Fibroblast of lung (primary cell): Measurements from ENCODE around the gene CHMP4A. TPM values are rescaled to one million over a fixed set of nuclear protein-coding genes. Genes with fewer than 3 reads are reported as not detected.
A peak's percentile ranks its signal among the peaks of the same experiment; 100 is the strongest.

ENCODE experiments used
- DNase-seq, 2 donors: peaks; one replicate each; pipeline versions ENCODE4 v3.0.0 to v3.0.0-alpha.2; 2010; ENCODE audit warnings: low read depth in 2 of 2
- H2AFZ ChIP-seq: 2 replicates; pipeline ENCODE4 v1.5.1; 2012; ENCODE audit warnings: low read length, control low read depth, inconsistent platforms
- H3K27ac ChIP-seq: 2 replicates; pipeline ENCODE4 v1.5.1; 2011; ENCODE audit warnings: low read length, control low read depth; ENCODE audit not compliant: insufficient read depth
- H3K27me3 ChIP-seq: 2 replicates; pipeline ENCODE4 v1.5.1; 2011; ENCODE audit warnings: mild to moderate bottlenecking, low read length; ENCODE audit not compliant: control insufficient read depth, insufficient read depth
- H3K36me3 ChIP-seq: 2 replicates; pipeline ENCODE4 v1.5.1; 2011; ENCODE audit warnings: low read length; ENCODE audit not compliant: control insufficient read depth, insufficient read depth
- H3K4me1 ChIP-seq: 2 replicates; pipeline ENCODE4 v1.5.1; 2011; ENCODE audit warnings: low read length; ENCODE audit not compliant: control insufficient read depth, insufficient read depth; ENCODE audit errors: extremely low read depth
- H3K4me2 ChIP-seq: 2 replicates; pipeline ENCODE4 v1.5.1; 2011; ENCODE audit warnings: low read length, control low read depth; ENCODE audit not compliant: insufficient read depth; ENCODE audit errors: extremely low read depth
- H3K4me3 ChIP-seq, 4 experiments: fragments of 200-600 bp in 1 of 4; sonication (generic) in 1 of 4; replicated peaks in 1 of 4; 2 replicates each; pipeline ENCODE4 v1.5.1; 2011 to 2016; ENCODE audit warnings: low read length in 4 of 4, low read depth in 3 of 4, mild to moderate bottlenecking in 3 of 4, control low read depth in 2 of 4, inconsistent platforms in 1 of 4, mixed read lengths in 1 of 4; ENCODE audit not compliant: insufficient read depth in 1 of 4; ENCODE audit errors: control extremely low read depth in 1 of 4
- H3K79me2 ChIP-seq: 2 replicates; pipeline ENCODE4 v1.5.1; 2012; ENCODE audit warnings: mild to moderate bottlenecking, low read length, inconsistent platforms; ENCODE audit not compliant: control insufficient read depth, insufficient read depth
- H3K9ac ChIP-seq: 2 replicates; pipeline ENCODE4 v1.5.1; 2011; ENCODE audit warnings: mild to moderate bottlenecking, low read length, control low read depth; ENCODE audit not compliant: insufficient read depth
- H3K9me3 ChIP-seq: 2 replicates; pipeline ENCODE4 v1.5.1; 2012; ENCODE audit warnings: low read depth, low read length; ENCODE audit not compliant: control insufficient read depth, insufficient read depth
- H4K20me1 ChIP-seq: 2 replicates; pipeline ENCODE4 v1.5.1; 2011; ENCODE audit warnings: low read length; ENCODE audit not compliant: control insufficient read depth, insufficient read depth; ENCODE audit errors: extremely low read depth
- EZH2 ChIP-seq: IDR thresholded peaks from 2 replicates; pipeline ENCODE4 v1.5.1; 2012; ENCODE audit warnings: low read length, control low read depth, mild to moderate bottlenecking; ENCODE audit errors: missing control alignments
- polyA plus RNA-seq, 2 donors: library from polyadenylated mRNA; depleted of rRNA in 1 of 2; stranded (reverse) in 1 of 2; unstranded in 1 of 2; fragments of >200 nt; gene quantifications; 2 replicates each; pipeline ENCODE4 v1.2.1, GENCODE V29; 2011 to 2012; ENCODE audit warnings: missing spikeins in 1 of 2
- total RNA-seq: library from RNA; depleted of rRNA; stranded (reverse); fragments of >200 nt; gene quantifications from 2 replicates; pipeline ENCODE4 v1.2.1, GENCODE V29; 2014
- TF ChIP-seq, protein P1 (sequence below), 2 donors: IDR thresholded peaks in 1 of 2; conservative IDR thresholded peaks in 1 of 2; 1 replicate in 1 of 2; 2 replicates in 1 of 2; pipeline ENCODE4 v1.5.1; 2011 to 2012; ENCODE audit warnings: low read length in 2 of 2, control low read depth in 1 of 2, inconsistent platforms in 1 of 2, low read depth in 1 of 2, mild to moderate bottlenecking in 1 of 2

CHMP4A gene
- total and polyA plus RNA-seq, 2 donors (not counting 1 experiment from before 2014, with no cell fraction given), result 22.1 to 96.8 TPM

DNA sequence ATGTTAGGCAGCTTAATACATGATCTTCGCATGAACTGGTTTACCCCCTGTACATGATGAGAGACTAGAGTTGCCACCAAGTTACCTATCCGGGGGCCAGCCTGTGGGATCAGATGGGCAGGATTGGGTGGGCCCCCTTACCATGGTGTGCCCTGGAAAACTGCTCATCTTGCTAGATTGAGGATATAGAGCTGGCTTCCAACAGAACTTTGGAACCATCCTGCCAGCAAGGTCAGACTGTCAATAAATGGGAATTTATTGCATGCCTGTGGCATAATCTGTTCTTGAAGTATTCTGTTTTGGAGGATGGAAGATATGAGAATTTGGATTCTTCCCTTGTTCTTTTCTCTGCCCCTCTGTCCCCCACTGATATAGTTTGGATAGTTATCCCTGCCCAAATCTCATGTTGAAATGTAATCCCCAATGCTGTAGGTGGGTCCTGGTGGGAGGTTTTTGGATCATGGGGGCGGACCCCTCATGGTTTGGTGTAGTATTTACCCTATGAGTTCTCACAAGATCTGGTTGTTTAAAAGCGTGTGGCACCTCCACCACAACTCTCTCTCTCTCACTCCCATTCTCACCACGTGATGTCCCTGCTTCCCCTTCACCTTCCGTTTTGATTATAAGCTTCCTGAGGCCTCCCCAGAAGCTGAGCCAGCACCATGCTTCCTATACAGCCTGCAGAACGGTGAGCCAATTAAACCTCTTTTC is 14.3 kb downstream of the CHMP4A start:
- no peaks in the 10 kb centered on the region for H3K4me1 ChIP-seq
- no peak for DNase-seq
- no peak for TF ChIP-seq EZH2
- no peaks in the 10 kb centered on the region for H4K20me1 ChIP-seq
- no peaks in the 10 kb centered on the region for H3K27me3 ChIP-seq
- peaks cover 22% of the 10 kb centered on the region for H3K79me2 ChIP-seq
- H2AFZ ChIP-seq, result no peak overlapping the region
- no peak overlapping the region for H3K9ac ChIP-seq
- no peaks in the 10 kb centered on the region for H3K36me3 ChIP-seq
- H3K4me2 ChIP-seq, result no peak overlapping the region
- no peaks in the 10 kb centered on the region for H3K9me3 ChIP-seq
- no peak overlapping the region for H3K27ac ChIP-seq
- H3K4me3 ChIP-seq, result no peak overlapping the region

DNA sequence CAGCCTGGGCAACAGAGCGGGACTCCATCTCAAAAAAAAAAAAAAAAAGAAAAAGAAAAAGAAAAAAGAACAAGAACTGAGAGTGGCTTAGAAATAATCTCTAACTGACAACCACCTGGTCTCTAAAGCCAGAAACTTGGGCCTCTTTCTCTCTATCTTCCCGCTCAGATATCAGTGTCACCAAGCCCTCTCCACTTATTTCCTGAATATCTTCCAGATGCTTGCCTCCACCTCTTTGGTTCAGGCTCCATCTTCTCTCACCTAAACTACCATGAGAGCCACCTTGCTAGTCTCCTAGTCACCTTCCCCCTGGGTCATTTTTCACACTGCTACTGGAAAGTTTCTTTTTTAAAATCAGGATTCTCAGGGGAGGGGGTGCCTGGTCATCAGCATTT is 16.2 kb downstream of the CHMP4A start:
- no peak for DNase-seq
- no peak for TF ChIP-seq EZH2
- TF ChIP-seq, protein P1, sequence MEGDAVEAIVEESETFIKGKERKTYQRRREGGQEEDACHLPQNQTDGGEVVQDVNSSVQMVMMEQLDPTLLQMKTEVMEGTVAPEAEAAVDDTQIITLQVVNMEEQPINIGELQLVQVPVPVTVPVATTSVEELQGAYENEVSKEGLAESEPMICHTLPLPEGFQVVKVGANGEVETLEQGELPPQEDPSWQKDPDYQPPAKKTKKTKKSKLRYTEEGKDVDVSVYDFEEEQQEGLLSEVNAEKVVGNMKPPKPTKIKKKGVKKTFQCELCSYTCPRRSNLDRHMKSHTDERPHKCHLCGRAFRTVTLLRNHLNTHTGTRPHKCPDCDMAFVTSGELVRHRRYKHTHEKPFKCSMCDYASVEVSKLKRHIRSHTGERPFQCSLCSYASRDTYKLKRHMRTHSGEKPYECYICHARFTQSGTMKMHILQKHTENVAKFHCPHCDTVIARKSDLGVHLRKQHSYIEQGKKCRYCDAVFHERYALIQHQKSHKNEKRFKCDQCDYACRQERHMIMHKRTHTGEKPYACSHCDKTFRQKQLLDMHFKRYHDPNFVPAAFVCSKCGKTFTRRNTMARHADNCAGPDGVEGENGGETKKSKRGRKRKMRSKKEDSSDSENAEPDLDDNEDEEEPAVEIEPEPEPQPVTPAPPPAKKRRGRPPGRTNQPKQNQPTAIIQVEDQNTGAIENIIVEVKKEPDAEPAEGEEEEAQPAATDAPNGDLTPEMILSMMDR (conservative IDR thresholded peaks at IDR 0.05 in 1 of 2, IDR thresholded peaks at IDR 0.05 in 1 of 2; ENCODE audit: low read depth in 1 of 2, low read length in 2 of 2), result no peak
- Histone ChIP-seq H3K27ac (no peak overlapping the region), H3K4me1 (no peaks in the 10 kb centered on the region), H3K9ac (no peak overlapping the region), H3K36me3 (peaks cover 9% of the 10 kb centered on the region), H3K4me2 (peak overlapping the region; percentile 81), H3K4me3 (peak overlapping the region in 1 of 4 experiments; percentile 93), H4K20me1 (no peaks in the 10 kb centered on the region), H3K9me3 (no peaks in the 10 kb centered on the region), H3K79me2 (peaks cover 29% of the 10 kb centered on the region), H3K27me3 (no peaks in the 10 kb centered on the region), H2AFZ (no peak overlapping the region)

DNA sequence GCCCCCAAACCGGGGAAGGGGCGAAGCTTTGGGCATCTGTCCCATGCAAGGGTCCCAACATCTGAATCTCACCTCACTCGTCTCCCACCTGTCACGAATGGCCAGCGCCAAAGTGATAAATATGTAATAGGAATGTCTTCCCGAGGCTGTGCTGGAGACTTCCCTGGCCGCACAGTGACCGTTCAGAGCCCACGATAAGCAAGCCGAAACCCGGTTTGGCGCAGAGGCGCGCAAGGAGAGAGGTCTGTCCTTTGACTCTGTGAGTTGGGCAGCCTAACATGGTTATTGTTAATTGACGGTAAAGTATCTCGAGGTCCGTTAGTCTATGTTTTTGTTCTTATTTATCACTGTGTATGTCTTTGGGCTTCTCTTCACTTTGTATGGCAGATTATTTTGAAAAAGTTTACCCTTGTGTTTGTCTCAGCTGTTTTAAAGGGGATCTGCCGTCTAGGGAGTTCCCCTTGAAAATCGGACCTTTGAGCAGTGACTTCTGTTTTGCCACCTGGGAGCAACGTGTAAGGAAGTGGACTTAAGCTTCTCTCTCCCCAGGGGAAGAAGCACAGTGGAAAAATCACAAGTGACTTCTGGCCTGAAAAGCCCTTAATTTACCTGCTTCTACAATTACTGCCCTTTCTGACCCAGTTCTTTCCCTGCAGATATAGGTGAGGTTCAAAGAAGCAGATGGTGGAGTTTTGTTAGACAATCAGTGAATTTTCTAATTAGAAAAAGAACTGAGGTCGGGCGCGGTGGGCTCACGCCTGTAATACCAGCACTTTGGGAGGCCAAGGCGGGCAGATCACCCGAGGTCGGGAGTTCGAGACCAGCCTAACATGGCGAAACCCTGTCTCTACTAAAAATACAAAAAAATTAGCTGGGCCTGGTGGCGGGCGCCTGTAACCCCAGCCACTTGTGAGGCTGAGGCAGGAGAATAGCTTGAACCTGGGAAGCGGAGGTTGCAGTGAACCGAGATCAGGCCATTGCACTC is 16.9 kb downstream of the CHMP4A start:
- Histone ChIP-seq H3K4me2 (peak overlapping the region; percentile 81), H3K4me3 (peak overlapping the region; percentile 73 to 93 (median 81)), H3K36me3 (peaks cover 9% of the 10 kb centered on the region), H3K79me2 (peaks cover 29% of the 10 kb centered on the region), H4K20me1 (no peaks in the 10 kb centered on the region), H3K27ac (peak overlapping the region; percentile 98), H3K27me3 (no peaks in the 10 kb centered on the region), H2AFZ (peak overlapping the region; percentile 15), H3K9ac (peak overlapping the region; percentile 99), H3K4me1 (no peaks in the 10 kb centered on the region), H3K9me3 (no peaks in the 10 kb centered on the region)
- TF ChIP-seq, protein P1 (conservative IDR thresholded peaks at IDR 0.05 in 1 of 2, IDR thresholded peaks at IDR 0.05 in 1 of 2; ENCODE audit: low read depth in 1 of 2, low read length in 2 of 2), result no peak
- TF ChIP-seq EZH2, result no peak
- DNase-seq, result peak; percentile 20 to 27
